GM12872 (cell line): ENCODE data around the gene GBP5.

Experiments used
- CTCF ChIP-seq: IDR thresholded peaks from 3 replicates; pipeline ENCODE4 v1.5.1; 2011; ENCODE audit warnings: low read depth, mild to moderate bottlenecking, low read length, moderate library complexity; ENCODE audit not compliant: insufficient read depth

GBP5 gene

GRCh38 chr1:89306273-89306672 is 33.6 kb upstream of the GBP5 start:
- no peak for TF ChIP-seq CTCF

GRCh38 chr1:89305493-89305892 is 32.8 kb upstream of the GBP5 start:
- TF ChIP-seq CTCF: no peak

- no peak for TF ChIP-seq CTCF
Observed at GRCh38 chr1:89304572-89305230, 32.0 kb upstream of the GBP5 start.

- TF ChIP-seq CTCF: no peak
Observed at GRCh38 chr1:89302697-89303332, 30.2 kb upstream of the GBP5 start.

GRCh38 chr1:89298461-89298860 is 25.8 kb upstream of the GBP5 start:
- no peak for TF ChIP-seq CTCF

GRCh38 chr1:89295187-89295586 is 22.5 kb upstream of the GBP5 start:
- no peak for TF ChIP-seq CTCF

- no peak for TF ChIP-seq CTCF
Observed at GRCh38 chr1:89291276-89291675, 18.6 kb upstream of the GBP5 start.

GRCh38 chr1:89288051-89288340 is 15.3 kb upstream of the GBP5 start:
- TF ChIP-seq CTCF: no peak
